ENCODE measurements around the gene METTL23. TPM values are rescaled to one million over a fixed set of nuclear protein-coding genes. Genes with fewer than 3 reads are reported as not detected.
A peak's percentile ranks its signal among the peaks of the same experiment; 100 is the strongest.
"Not testable (repeated sequence)": the region's sequence is repeated elsewhere in the genome, so short reads cannot be mapped to it uniquely, and the experiment has no call there.

Gene METTL23
- total RNA-seq, 1 donor from 2014 or later = 36.3 TPM

DNA sequence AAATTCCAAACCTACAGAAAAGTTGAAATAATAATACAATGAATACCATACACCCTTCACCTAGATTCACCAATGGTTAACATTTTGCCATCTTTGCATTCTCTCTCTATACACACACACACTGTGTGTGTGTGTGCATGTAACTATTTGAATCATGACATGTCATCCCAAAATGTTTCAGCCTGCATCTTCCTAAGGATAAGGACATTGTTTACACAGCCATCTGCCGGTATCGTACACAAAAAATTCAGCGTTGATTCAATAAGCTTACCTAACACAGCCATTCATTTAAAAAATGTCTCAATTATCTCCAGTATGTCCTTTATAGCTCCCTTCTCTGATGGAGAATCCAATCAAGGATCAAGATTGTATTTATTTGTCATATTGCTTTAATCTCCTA, 19.8 kb upstream of the METTL23 start:
- Mint-ChIP-seq H3K27me3 (ENCODE audit: unreplicated experiment) (no peaks in the 10 kb centered on the region), H3K27ac (ENCODE audit: unreplicated experiment) (no peak overlapping the region), H3K4me1 (ENCODE audit: unreplicated experiment) (peaks cover 68% of the 10 kb centered on the region), H3K9me3 (ENCODE audit: unreplicated experiment) (no peaks in the 10 kb centered on the region), H3K36me3 (ENCODE audit: unreplicated experiment) (peaks cover 3% of the 10 kb centered on the region), H3K4me3 (ENCODE audit: unreplicated experiment) (no peak overlapping the region)
- DNase-seq (ENCODE audit: extremely low spot score, unreplicated experiment) = no peak
- TF ChIP-seq CTCF (IDR thresholded peaks at IDR 0.05) = no peak

DNA sequence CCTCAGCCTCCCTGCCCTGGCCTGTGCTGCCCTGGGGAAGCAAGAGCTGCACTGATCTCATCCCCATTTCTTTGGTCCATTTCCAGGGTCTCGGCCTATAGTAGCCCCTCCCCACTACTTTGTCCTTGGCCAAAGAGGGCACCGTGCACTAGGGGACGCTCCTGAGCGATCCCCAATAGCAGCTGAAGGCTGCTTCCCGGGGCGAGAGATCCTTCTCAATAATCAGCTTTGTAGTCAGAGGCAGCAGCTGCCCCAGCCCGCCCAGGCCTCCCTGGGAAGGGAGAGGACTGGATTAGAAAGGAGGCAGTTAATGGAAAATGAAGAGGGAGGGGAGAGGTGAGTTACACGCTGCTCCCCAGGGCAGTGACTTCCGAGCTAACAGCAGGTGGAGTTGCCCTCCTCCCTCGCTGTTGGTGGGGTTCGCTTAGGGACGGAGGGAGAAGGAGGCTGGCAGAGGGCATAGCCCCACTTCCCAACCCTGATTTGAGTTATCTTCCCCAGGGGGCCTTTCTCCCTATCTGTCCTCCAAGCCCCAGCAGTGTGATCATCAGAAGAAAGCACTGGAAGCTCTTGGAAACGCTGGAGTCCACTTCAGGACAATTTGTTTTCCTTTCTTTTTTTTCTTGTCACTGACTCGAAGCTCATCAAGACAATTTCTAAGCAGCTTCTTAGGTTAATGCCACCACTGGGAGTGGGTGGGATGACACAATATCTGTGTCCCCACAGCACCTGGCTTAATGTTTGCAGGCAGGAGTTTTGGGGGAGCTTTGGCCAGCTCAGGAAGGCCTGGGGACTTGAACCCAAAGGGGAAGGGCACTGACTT, 18.4 kb upstream of the METTL23 start:
- no peaks in the 10 kb centered on the region for H3K27me3 Mint-ChIP-seq (ENCODE audit: unreplicated experiment)
- peaks cover 3% of the 10 kb centered on the region for H3K36me3 Mint-ChIP-seq (ENCODE audit: unreplicated experiment)
- no peak for DNase-seq (ENCODE audit: extremely low spot score, unreplicated experiment)
- H3K27ac Mint-ChIP-seq (ENCODE audit: unreplicated experiment) = peak overlapping the region; percentile 93
- no peaks in the 10 kb centered on the region for H3K9me3 Mint-ChIP-seq (ENCODE audit: unreplicated experiment)
- H3K4me3 Mint-ChIP-seq (ENCODE audit: unreplicated experiment) = peak overlapping the region; percentile 77
- peaks cover 55% of the 10 kb centered on the region for H3K4me1 Mint-ChIP-seq (ENCODE audit: unreplicated experiment)
- TF ChIP-seq CTCF (IDR thresholded peaks at IDR 0.05) = peak; percentile 36

DNA sequence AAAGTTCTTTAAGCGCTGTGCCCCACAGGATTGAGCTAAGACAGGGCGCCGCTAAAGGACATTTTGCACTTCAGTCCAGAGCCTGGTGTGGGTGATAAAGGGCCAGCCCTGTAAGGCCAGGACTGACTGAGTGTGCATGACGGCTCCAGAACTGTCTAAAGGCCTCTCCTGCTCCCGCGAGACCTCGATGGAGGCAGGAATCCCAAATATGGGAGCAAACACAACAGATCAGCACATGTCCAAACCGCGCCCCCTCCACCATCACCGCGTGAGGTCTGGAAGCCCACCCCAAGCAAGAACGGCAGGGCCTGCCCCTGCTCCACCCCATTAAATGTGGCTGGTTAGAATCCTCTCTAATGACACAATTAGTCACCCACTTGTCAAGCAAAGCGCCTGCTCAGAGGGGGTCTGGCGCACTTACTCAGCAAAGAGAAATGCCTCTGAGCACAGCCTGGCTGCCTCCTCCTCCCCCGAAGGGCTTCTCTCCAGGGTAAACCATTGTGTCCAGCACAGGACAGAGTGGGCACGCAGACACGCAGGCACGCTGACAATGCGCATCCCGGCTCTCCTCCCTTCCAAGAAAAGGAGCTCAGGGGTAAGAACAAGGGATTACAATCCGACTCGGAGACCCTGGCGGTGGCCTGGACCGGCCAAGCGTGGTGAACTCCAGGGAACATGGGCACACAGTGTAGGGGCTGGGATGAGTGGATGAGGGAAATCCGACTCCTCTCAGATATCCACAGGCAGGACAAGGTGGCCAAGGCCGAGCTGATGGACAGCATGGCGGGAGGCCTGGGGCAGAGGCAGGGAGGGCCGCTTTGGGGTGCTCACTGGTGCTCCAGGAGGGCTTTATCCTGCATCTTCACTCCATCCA, 17.3 kb upstream of the METTL23 start:
- Mint-ChIP-seq H3K27ac (ENCODE audit: unreplicated experiment) (peak overlapping the region; percentile 93), H3K9me3 (ENCODE audit: unreplicated experiment) (no peaks in the 10 kb centered on the region), H3K4me1 (ENCODE audit: unreplicated experiment) (peaks cover 55% of the 10 kb centered on the region), H3K36me3 (ENCODE audit: unreplicated experiment) (peaks cover 12% of the 10 kb centered on the region), H3K4me3 (ENCODE audit: unreplicated experiment) (peak overlapping the region; percentile 77), H3K27me3 (ENCODE audit: unreplicated experiment) (no peaks in the 10 kb centered on the region)
- DNase-seq (ENCODE audit: extremely low spot score, unreplicated experiment) = peak; percentile 92
- no peak for TF ChIP-seq CTCF (IDR thresholded peaks at IDR 0.05)

DNA sequence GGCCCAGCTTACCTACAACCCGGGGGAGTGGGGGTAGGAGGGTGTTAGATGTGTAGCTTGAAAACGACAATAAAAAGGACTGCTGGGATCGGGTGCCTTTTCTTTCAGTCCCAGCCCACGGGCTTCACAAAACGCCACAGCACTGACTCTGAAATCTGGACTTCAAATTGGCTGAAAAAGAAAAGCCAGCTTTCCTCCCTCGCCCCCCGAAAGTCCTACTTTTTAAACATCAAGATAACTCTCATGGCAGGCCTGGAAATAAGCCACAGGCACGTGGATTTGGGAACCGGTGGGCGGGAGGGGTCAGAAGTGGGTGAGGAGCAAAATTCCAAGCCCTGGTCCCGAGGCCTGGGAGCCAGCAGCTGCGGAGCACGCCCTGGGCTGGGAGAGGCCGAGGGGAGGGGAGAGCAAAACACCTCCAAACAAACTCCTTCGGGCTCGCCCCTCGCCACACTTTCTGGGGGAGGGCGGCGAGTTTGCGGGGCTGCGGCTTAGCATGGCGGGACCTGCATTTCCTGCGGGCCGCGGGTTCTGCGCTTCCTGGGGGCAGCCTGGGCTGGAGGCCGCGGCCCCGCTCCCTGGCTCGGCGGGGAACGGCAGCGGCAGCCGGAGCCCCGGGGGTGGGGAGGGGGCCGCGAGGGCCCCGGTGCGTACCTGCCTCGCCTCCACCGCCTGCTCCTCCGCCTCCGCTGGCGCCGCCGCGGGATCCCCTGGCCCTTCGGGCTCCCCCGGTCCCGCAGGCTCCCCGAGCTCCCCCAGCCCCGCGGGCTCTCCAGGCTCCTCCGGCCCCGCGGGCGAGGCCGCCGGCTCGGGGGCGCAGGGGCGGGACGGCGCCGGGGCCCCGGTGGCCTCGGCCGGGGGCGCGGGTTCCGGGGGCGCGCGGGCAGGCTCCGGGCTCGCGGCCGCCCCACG, 16.4 kb upstream of the METTL23 start:
- H3K9me3 Mint-ChIP-seq (ENCODE audit: unreplicated experiment); H3K27me3 Mint-ChIP-seq (ENCODE audit: unreplicated experiment); DNase-seq (ENCODE audit: extremely low spot score, unreplicated experiment): not testable (repeated sequence)
- Mint-ChIP-seq H3K36me3 (ENCODE audit: unreplicated experiment) (peaks cover 15% of the 10 kb centered on the region), H3K4me3 (ENCODE audit: unreplicated experiment) (peak overlapping the region; percentile 77), H3K27ac (ENCODE audit: unreplicated experiment) (peak overlapping the region; percentile 93), H3K4me1 (ENCODE audit: unreplicated experiment) (peaks cover 53% of the 10 kb centered on the region)

Measured in osteocyte (in vitro differentiated cells).